Endothelial cell of umbilical vein (primary cell): ENCODE results near the gene PCGF1.

ENCODE experiments used
- EZH2 ChIP-seq: IDR thresholded peaks from 2 replicates; pipeline ENCODE4 v1.6.1; 2012; ENCODE audit warnings: borderline replicate concordance, low read depth, mild to moderate bottlenecking, moderate library complexity, low read length, inconsistent platforms; ENCODE audit not compliant: severe bottlenecking
- FOS ChIP-seq: IDR thresholded peaks from 2 replicates; pipeline ENCODE4 v1.6.1; 2011; ENCODE audit warnings: mild to moderate bottlenecking, low read length, moderate library complexity, borderline replicate concordance; ENCODE audit not compliant: insufficient read depth
- JUN ChIP-seq: IDR thresholded peaks from 2 replicates; pipeline ENCODE4 v1.6.1; 2011; ENCODE audit warnings: borderline replicate concordance, low read depth; ENCODE audit not compliant: insufficient read length, insufficient read depth
- MAX ChIP-seq: IDR thresholded peaks from 2 replicates; pipeline ENCODE4 v1.6.1; 2011; ENCODE audit not compliant: insufficient read depth, insufficient read length
- MYC ChIP-seq: IDR thresholded peaks from one replicate; pipeline ENCODE4 v1.6.1; 2011; ENCODE audit warnings: mild to moderate bottlenecking, low read depth, low read length
- POLR2A ChIP-seq: IDR thresholded peaks from 2 replicates; pipeline ENCODE4 v1.6.1; 2012; ENCODE audit warnings: low read depth, mild to moderate bottlenecking, control low read depth, low read length
- POLR2AphosphoS5 ChIP-seq: IDR thresholded peaks from 2 replicates; pipeline ENCODE4 v1.6.1; 2012; ENCODE audit warnings: low read depth, mild to moderate bottlenecking, control low read depth, low read length, moderate library complexity; ENCODE audit not compliant: insufficient read depth
- TF ChIP-seq, protein P1 (sequence below), 2 donors: IDR thresholded peaks; 1 replicate in 1 of 2; 2 replicates in 1 of 2; pipeline ENCODE4 v1.5.1; 2011; ENCODE audit warnings: low read length in 2 of 2, mild to moderate bottlenecking in 2 of 2, moderate library complexity in 2 of 2, control low read depth in 1 of 2, inconsistent platforms in 1 of 2, low read depth in 1 of 2; ENCODE audit not compliant: insufficient read depth in 1 of 2; ENCODE audit errors: extremely low read depth in 1 of 2

GRCh38 chr2:74511104-74511989 lies 3.9 kb upstream of the PCGF1 start:
- no peak for TF ChIP-seq POLR2A
- TF ChIP-seq, protein P1, sequence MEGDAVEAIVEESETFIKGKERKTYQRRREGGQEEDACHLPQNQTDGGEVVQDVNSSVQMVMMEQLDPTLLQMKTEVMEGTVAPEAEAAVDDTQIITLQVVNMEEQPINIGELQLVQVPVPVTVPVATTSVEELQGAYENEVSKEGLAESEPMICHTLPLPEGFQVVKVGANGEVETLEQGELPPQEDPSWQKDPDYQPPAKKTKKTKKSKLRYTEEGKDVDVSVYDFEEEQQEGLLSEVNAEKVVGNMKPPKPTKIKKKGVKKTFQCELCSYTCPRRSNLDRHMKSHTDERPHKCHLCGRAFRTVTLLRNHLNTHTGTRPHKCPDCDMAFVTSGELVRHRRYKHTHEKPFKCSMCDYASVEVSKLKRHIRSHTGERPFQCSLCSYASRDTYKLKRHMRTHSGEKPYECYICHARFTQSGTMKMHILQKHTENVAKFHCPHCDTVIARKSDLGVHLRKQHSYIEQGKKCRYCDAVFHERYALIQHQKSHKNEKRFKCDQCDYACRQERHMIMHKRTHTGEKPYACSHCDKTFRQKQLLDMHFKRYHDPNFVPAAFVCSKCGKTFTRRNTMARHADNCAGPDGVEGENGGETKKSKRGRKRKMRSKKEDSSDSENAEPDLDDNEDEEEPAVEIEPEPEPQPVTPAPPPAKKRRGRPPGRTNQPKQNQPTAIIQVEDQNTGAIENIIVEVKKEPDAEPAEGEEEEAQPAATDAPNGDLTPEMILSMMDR (IDR thresholded peaks at IDR 0.05; ENCODE audit: extremely low read depth in 1 of 2, insufficient read depth in 1 of 2, low read depth in 1 of 2, low read length in 2 of 2), result no peak
- TF ChIP-seq JUN, result no peak
- TF ChIP-seq EZH2, result peak; percentile 61
- TF ChIP-seq POLR2AphosphoS5, result no peak
- no peak for TF ChIP-seq FOS
- TF ChIP-seq MAX, result no peak
- no peak for TF ChIP-seq MYC
